Activated CD4-positive, alpha-beta memory T cell treated with anti-CD3 and anti-CD28 coated beads for 36 hours (primary cell): ENCODE results near the gene MCOLN1. TPM values are rescaled to one million over a fixed set of nuclear protein-coding genes. Genes with fewer than 3 reads are reported as not detected.

Experiments
- CTCF ChIA-PET: fragments of 350-600 bp; sonication (Branson Sonifier 250); formaldehyde crosslinking; loops from one replicate; lab custom pipeline; 2021; ENCODE audit warnings: antibody characterized with exemption, inconsistent platforms; lab: Charles Lee
- POLR2A ChIA-PET: fragments of 350-600 bp; sonication (Branson Sonifier 250); formaldehyde crosslinking; loops from one replicate; lab custom pipeline; 2021; ENCODE audit warnings: antibody characterized with exemption; lab: Charles Lee
- DNase-seq: peaks from one replicate; pipeline ENCODE4 v3.0.0-alpha.2; 2020
- H3K27ac Mint-ChIP-seq: one replicate; pipeline ENCODE4 v1.8.0; 2021; ENCODE audit warnings: mixed read lengths
- H3K27me3 Mint-ChIP-seq: one replicate; pipeline ENCODE4 v1.8.0; 2021; ENCODE audit warnings: mixed read lengths
- H3K36me3 Mint-ChIP-seq: one replicate; pipeline ENCODE4 v1.8.0; 2021; ENCODE audit warnings: mixed read lengths
- H3K4me1 Mint-ChIP-seq: one replicate; pipeline ENCODE4 v1.8.0; 2021; ENCODE audit warnings: low read depth, mixed read lengths
- H3K4me3 Mint-ChIP-seq: one replicate; pipeline ENCODE4 v1.8.0; 2021; ENCODE audit warnings: mild to moderate bottlenecking, mixed read lengths
- H3K9me3 Mint-ChIP-seq: one replicate; pipeline ENCODE4 v1.8.0; 2021; ENCODE audit warnings: mixed read lengths
- intact Hi-C: fragments of 100-400 bp; cut with micrococcal nuclease; formaldehyde crosslinking; loops from one replicate; pipeline ENCODE4 v1.15.1; 2023
- total RNA-seq, 2 experiments: library from RNA; stranded (reverse); gene quantifications; one replicate each; pipeline ENCODE4 v1.2.3, GENCODE V29; 2021

Gene MCOLN1
- total RNA-seq, 2 experiments from 2014 or later = 7.4 to 9.5 TPM

DNA sequence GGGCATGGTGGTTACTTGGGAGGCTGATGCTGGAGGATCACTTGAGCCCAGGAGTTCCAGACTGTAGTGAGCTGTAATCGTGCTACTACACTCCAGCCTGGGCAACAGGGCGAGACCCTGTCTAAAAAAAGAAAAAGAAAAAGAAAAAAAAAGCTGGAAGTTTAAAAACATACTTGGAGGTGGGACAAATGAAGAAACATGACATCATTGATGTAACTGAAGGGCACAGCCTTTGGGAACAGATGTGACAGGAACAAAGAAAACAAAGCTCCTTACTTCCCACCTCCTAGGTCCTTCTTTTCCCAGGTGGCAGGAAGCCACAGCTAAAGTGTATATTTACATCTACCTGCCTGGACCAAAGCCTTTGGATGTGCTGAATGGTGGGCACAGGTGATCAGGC is 35.5 kb upstream of the MCOLN1 start:
- no peaks in the 10 kb centered on the region for H3K36me3 Mint-ChIP-seq
- no peak for DNase-seq
- H3K27me3 Mint-ChIP-seq = no peaks in the 10 kb centered on the region
- ChIA-PET CTCF (interaction anchor here (0.6 kb wide), 1 partner anchor 976 kb away, joined by 3 read pairs; no protein-coding TSS in a partner anchor), POLR2A (no interaction called here)
- no peak overlapping the region for H3K4me3 Mint-ChIP-seq
- intact Hi-C loops = no loop called here
- no peaks in the 10 kb centered on the region for H3K9me3 Mint-ChIP-seq
- H3K27ac Mint-ChIP-seq = no peak overlapping the region
- peaks cover 19% of the 10 kb centered on the region for H3K4me1 Mint-ChIP-seq

DNA sequence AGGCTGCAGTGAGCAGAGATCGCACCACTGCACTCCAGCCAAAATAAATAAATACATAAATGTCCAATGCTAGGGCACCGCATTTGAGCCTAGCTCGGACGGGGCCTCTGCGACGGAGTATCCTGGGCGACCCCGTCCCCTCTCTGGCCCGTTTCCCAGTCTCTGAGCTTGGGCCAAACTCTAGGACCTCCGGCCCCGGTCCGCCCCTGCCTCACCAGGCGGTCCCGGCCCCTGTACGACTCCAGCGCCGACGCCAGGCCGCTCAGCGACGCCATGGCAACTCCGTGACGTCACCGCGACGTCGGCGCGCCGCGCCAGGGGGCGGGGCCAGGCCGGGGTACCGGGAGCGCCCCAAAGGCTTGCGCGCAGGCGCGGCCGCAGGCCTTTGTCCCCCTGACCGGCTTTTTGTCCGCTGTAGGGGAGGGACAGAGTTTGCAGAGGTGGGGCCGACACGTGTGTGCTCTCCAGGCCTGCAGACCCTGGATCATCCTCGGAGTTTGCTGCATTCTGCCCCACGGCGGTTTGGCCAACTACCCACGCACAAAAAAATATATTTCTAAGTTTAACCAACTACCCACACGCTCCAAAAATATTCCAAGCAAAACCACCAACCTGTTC is 33.6 kb upstream of the MCOLN1 start, which contains the start of gene PEX11G:
Gene PEX11G, minus strand, starts transcription at position 300 of the 618 bp plus-strand sequence. Its CDS starts 25 bp downstream, at position 275.
- no peaks in the 10 kb centered on the region for H3K27me3 Mint-ChIP-seq
- intact Hi-C loops = no loop called here
- H3K9me3 Mint-ChIP-seq = no peaks in the 10 kb centered on the region
- peak within 1 kb of the TSS; percentile 62 for H3K27ac Mint-ChIP-seq
- peak within 1 kb of the TSS; percentile 72 for H3K4me3 Mint-ChIP-seq
- CTCF ChIA-PET = interaction anchor here (0.9 to 1.5 kb wide), 4 partner anchors 80 to 311 kb away, joined by 3 to 4 read pairs (median 4); no protein-coding TSS in a partner anchor
- DNase-seq = peak; percentile 94
- H3K4me1 Mint-ChIP-seq = peaks cover 28% of the 10 kb centered on the region
- H3K36me3 Mint-ChIP-seq = no peaks in the 10 kb centered on the region
- POLR2A ChIA-PET = interaction anchor here (0.5 to 1.9 kb wide), 3 partner anchors 9 to 109 kb away, joined by 3 to 5 read pairs (median 5); partner anchors contain the start of gene MCOLN1

DNA sequence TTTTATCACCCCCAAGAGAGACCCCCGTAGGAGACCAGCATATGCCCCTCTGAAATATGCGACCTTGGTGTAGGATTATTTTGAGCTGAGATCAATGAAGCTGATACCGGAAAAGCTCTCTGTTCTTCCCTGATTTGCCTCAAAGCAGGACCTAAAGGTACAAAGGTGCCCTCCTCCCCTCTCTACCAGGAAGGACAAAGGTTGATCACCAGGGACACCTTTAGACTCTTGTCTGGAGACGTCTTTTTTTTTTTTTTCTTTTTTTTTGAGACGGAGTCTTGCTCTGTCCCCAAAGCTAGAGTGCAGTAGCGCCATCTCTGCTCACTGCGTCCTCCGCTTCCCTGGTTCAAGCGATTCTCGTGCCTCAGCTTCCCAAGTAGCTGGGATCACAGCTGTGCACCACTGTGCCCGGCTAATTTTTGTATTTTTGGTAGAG is 32.8 kb upstream of the MCOLN1 start:
- ChIA-PET CTCF (interaction anchor here (1.0 to 1.5 kb wide), 3 partner anchors 79 to 310 kb away, joined by 3 to 4 read pairs (median 4); no protein-coding TSS in a partner anchor), POLR2A (interaction anchor here (1.9 kb wide), 1 partner anchor 33 kb away, joined by 5 read pairs; the partner anchor contains the start of gene MCOLN1)
- Mint-ChIP-seq H3K27me3 (no peaks in the 10 kb centered on the region), H3K9me3 (no peaks in the 10 kb centered on the region), H3K27ac (peak overlapping the region; percentile 30), H3K4me1 (peaks cover 28% of the 10 kb centered on the region), H3K36me3 (no peaks in the 10 kb centered on the region), H3K4me3 (peak overlapping the region; percentile 55)
- intact Hi-C loops = no loop called here
- no peak for DNase-seq

DNA sequence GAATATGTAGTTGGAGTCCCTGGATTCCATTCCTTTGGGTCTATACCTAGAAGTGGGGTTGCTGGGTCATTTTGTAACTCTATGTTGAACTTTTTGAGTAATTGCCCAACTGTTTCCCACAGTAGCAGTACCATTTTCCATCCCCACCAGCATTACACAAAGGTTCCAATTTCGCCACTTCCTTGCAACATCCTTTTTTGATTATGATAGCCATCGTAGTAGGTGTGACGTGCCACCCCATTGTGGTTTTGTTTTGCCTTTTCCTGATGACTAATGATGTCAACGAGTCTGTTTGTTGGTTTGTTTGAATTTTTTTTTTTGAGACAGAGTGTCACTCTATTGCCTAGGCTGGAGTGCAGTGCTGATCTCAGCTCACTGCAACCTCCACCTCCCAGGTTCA is 30.3 kb upstream of the MCOLN1 start:
- Mint-ChIP-seq H3K4me1 (peaks cover 28% of the 10 kb centered on the region), H3K36me3 (no peaks in the 10 kb centered on the region), H3K4me3 (no peak overlapping the region), H3K27ac (peak overlapping the region; percentile 25), H3K27me3 (peaks cover 4% of the 10 kb centered on the region), H3K9me3 (no peaks in the 10 kb centered on the region)
- ChIA-PET CTCF (interaction anchor here (0.9 kb wide), 1 partner anchor 138 kb away, joined by 3 read pairs; no protein-coding TSS in a partner anchor), POLR2A (no interaction called here)
- DNase-seq = peak; percentile 83
- intact Hi-C loops = loop anchor here (1.0 to 2.0 kb wide), 2 partner anchors 105 to 315 kb away; no protein-coding TSS in a partner anchor

DNA sequence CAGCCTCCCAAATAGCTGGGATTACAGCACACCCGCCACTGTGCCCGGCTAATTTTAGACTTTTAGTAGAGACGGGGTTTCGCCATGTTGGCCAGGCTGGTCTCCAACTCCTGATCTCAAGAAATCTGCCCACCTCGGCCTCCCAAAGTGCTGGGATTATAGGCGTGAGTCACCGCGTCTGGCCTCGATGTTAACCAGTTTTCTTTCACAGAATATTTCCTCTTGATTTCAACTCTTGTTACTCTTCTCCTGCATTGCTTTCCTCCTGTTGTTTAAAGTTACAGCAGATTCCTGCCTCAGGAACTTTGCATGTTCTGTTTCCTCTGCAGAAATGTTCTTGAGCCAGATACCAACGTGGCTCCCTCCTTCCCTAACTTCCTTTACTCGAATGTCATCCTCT is 29.9 kb upstream of the MCOLN1 start:
- H3K27ac Mint-ChIP-seq = peak overlapping the region; percentile 2
- intact Hi-C loops = loop anchor here (1.0 to 2.0 kb wide), 2 partner anchors 105 to 314 kb away; no protein-coding TSS in a partner anchor
- ChIA-PET CTCF (no interaction called here), POLR2A (no interaction called here)
- H3K27me3 Mint-ChIP-seq = peaks cover 7% of the 10 kb centered on the region
- no peak for DNase-seq
- H3K36me3 Mint-ChIP-seq = no peaks in the 10 kb centered on the region
- H3K4me3 Mint-ChIP-seq = no peak overlapping the region
- no peaks in the 10 kb centered on the region for H3K9me3 Mint-ChIP-seq
- H3K4me1 Mint-ChIP-seq = peaks cover 28% of the 10 kb centered on the region

DNA sequence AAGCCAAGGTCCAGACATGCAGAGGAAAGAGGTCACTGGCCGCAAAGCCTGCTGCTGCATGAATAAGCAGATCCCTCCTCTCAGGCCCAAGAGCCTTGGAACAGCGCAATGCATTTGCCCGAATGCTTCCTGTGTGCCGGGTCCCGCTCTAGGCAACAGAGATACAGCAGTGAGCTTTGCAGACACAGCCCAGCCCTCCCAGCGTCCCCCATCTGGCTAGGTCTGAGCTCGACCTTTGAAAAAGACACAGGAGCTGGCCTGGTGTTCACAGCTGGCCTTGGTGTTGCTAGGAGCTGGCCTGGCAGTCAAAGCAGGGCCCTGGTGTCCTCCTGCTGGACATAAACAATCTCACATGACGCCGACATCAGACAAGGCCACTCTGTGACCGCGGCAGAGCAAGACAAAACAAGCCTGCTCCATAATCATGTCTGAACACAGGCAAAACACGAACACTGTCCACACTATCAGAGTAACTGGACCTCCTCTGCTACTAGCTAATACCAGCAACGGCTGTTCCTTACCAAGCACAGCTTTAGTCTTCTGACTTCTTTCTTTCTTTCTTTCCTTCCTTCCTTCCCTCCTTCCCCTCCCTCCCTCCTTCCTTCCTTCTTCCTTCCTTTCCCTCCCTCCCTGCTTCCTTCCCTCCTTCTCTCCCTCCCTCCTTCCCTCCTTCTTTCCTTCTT is 27.9 kb upstream of the MCOLN1 start:
- DNase-seq = no peak
- H3K27me3 Mint-ChIP-seq = peaks cover 13% of the 10 kb centered on the region
- H3K36me3 Mint-ChIP-seq = no peaks in the 10 kb centered on the region
- ChIA-PET CTCF (no interaction called here), POLR2A (no interaction called here)
- intact Hi-C loops = no loop called here
- peaks cover 22% of the 10 kb centered on the region for H3K4me1 Mint-ChIP-seq
- H3K4me3 Mint-ChIP-seq = no peak overlapping the region
- no peak overlapping the region for H3K27ac Mint-ChIP-seq
- H3K9me3 Mint-ChIP-seq = no peaks in the 10 kb centered on the region

DNA sequence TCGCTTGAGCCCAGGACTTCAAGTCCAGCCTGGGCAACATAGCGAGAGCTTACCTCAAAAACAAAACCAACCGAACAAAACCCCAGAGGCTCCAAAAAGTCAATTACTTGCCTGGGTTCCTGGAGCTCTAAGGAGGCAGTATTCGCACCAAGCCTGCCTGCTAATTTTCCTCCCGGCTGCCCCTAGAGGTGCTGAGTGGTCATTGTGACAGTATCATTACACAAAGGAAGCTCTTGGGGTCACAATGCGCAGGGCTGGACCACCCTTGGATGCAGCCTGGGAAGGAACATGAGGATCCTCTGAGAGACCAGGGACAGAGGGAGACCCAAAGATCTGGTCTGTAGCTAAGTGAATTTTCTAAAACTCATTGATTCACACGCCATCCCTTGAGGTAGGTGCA is 25.1 kb upstream of the MCOLN1 start:
- Mint-ChIP-seq H3K9me3 (no peaks in the 10 kb centered on the region), H3K4me1 (peaks cover 9% of the 10 kb centered on the region), H3K27me3 (peaks cover 20% of the 10 kb centered on the region), H3K36me3 (no peaks in the 10 kb centered on the region), H3K4me3 (no peak overlapping the region), H3K27ac (no peak overlapping the region)
- intact Hi-C loops = no loop called here
- ChIA-PET POLR2A (no interaction called here), CTCF (interaction anchor here (0.6 to 1.6 kb wide), 3 partner anchors 63 to 1290 kb away, joined by 3 to 5 read pairs (median 3); no protein-coding TSS in a partner anchor)
- no peak for DNase-seq

DNA sequence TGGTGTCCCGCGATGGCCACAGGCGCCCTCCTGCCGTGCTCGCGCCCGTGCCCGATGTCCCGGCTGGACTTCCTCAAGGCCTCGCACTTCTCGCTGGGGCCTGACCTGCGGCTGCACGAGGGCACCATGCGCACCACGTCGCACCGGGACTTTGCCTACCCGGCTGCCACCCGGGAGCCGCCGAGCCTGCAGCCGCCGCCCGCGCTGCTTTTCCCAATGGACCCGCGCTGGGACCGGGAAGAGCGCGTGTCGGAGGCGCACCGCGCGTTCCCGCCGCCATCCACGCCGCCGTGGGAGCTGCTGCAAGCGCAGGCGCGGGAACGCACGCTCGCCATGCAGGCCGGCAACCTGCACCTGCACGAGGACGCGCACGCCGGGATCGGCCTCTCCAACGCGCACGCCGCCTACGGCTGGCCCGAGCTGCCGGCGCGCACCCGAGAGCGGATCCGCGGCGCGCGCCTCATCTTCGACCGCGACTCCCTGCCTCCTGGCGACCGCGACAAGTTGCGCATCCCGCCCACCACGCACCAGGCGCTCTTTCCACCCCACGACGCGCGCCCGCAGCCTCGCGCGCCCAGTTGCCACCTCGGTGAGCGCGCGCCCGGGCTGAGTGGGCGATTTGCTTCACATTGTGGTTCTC is 21.5 kb upstream of the MCOLN1 start:
- Mint-ChIP-seq H3K4me3 (no peak overlapping the region), H3K36me3 (no peaks in the 10 kb centered on the region), H3K9me3 (no peaks in the 10 kb centered on the region), H3K27me3 (peaks cover 33% of the 10 kb centered on the region), H3K27ac (no peak overlapping the region), H3K4me1 (peaks cover 6% of the 10 kb centered on the region)
- ChIA-PET POLR2A (interaction anchor here (2.0 kb wide), 1 partner anchor 21 kb away, joined by 5 read pairs; the partner anchor contains the start of gene MCOLN1), CTCF (no interaction called here)
- intact Hi-C loops = no loop called here
- DNase-seq = peak; percentile 72

DNA sequence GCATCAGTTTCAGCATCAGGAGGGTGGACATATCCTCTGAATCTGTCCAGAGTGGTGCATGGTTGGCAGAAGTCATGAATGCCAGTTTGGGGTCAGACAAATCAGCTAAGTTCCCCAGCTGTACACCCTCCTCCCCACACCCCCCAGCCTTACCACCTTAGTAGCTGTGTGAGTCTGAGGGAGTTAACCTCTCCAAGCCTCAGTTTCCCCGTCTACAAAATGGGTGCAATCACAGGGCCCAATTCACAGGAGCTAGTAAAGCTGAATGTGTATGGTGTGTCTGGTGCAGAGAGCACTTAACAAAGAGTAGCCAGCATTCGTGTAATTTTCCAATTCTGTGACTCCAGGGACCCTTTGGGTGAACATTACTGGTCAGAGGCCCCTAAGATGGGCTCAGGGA is 19.9 kb upstream of the MCOLN1 start:
- intact Hi-C loops = no loop called here
- Mint-ChIP-seq H3K27ac (no peak overlapping the region), H3K9me3 (no peaks in the 10 kb centered on the region), H3K27me3 (peaks cover 30% of the 10 kb centered on the region), H3K36me3 (no peaks in the 10 kb centered on the region), H3K4me1 (peaks cover 6% of the 10 kb centered on the region), H3K4me3 (no peak overlapping the region)
- ChIA-PET POLR2A (no interaction called here), CTCF (interaction anchor here (0.8 kb wide), 1 partner anchor 148 kb away, joined by 3 read pairs; no protein-coding TSS in a partner anchor)
- DNase-seq = no peak

DNA sequence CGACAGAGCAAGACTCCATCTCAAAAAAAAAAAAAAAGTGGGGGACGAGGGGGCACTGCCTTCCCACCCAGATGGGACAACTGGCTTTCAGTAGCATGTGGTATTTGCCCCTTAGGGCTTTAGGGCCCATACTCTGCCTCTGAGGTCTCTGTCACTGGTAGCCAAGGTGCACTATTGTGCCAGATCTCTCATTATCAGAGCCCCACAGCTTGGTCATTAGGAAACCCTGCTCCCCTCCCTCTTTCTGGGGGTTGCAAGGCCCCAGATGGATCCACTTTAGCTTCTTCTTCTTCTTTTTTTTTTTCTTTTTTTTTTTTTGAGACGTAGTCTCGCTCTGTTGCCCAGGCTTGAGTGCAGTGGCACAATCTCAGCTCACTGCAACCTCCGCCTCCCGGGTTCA is 17.7 kb upstream of the MCOLN1 start:
- no peaks in the 10 kb centered on the region for H3K9me3 Mint-ChIP-seq
- H3K27ac Mint-ChIP-seq = no peak overlapping the region
- H3K4me3 Mint-ChIP-seq = no peak overlapping the region
- ChIA-PET POLR2A (no interaction called here), CTCF (interaction anchor here (1.4 kb wide), 1 partner anchor 64 kb away, joined by 5 read pairs; no protein-coding TSS in a partner anchor)
- no peaks in the 10 kb centered on the region for H3K36me3 Mint-ChIP-seq
- intact Hi-C loops = no loop called here
- H3K27me3 Mint-ChIP-seq = peaks cover 28% of the 10 kb centered on the region
- DNase-seq = no peak
- peaks cover 6% of the 10 kb centered on the region for H3K4me1 Mint-ChIP-seq

DNA sequence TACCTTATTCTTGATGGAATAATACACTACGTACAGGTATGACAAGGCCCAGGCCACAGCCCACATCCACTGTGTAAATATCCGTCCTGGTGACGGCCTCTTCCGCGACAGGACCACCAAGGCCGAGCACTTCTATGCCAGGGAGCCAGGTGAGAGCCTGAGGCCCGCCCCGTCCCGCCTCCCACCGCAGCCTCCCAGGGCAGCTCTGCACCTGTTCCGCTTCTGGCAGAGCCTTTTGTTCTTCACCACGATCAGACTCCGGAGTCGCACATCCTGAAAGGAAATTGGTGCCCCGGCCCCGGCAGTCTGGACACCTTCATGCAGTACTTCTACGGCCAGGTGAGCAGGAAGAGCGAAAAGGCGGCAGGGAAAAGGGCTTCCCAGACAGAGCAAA is 17.1 kb upstream of the MCOLN1 start:
- intact Hi-C loops = no loop called here

More for the DNA sequence above, 17.1 kb upstream of the MCOLN1 start:
- no peaks in the 10 kb centered on the region for H3K36me3 Mint-ChIP-seq
- H3K4me3 Mint-ChIP-seq = no peak overlapping the region
- no peaks in the 10 kb centered on the region for H3K9me3 Mint-ChIP-seq
- H3K27me3 Mint-ChIP-seq = peaks cover 28% of the 10 kb centered on the region
- no peak for DNase-seq
- ChIA-PET POLR2A (no interaction called here), CTCF (no interaction called here)
- H3K4me1 Mint-ChIP-seq = peaks cover 6% of the 10 kb centered on the region
- no peak overlapping the region for H3K27ac Mint-ChIP-seq
